AG09309 (cell line): ENCODE results near the gene OPRL1.

Experiments
- DNase-seq: peaks from one replicate; pipeline ENCODE4 v3.0.0-alpha.2; 2010; ENCODE audit warnings: low read depth
- H3K4me3 ChIP-seq: 2 replicates; pipeline ENCODE4 v1.5.1; 2011; ENCODE audit warnings: mild to moderate bottlenecking, low read depth, low read length, moderate library complexity; ENCODE audit not compliant: control insufficient read depth
- TF ChIP-seq, protein P1 (sequence below): IDR thresholded peaks from 2 replicates; pipeline ENCODE4 v1.5.1; 2011; ENCODE audit warnings: mild to moderate bottlenecking, low read depth, low read length, inconsistent platforms; ENCODE audit not compliant: insufficient read depth, control insufficient read depth; ENCODE audit errors: missing control alignments

OPRL1 gene

GRCh38 chr20:64076061-64076997 is 3.6 kb upstream of the OPRL1 start:
- TF ChIP-seq, protein P1, sequence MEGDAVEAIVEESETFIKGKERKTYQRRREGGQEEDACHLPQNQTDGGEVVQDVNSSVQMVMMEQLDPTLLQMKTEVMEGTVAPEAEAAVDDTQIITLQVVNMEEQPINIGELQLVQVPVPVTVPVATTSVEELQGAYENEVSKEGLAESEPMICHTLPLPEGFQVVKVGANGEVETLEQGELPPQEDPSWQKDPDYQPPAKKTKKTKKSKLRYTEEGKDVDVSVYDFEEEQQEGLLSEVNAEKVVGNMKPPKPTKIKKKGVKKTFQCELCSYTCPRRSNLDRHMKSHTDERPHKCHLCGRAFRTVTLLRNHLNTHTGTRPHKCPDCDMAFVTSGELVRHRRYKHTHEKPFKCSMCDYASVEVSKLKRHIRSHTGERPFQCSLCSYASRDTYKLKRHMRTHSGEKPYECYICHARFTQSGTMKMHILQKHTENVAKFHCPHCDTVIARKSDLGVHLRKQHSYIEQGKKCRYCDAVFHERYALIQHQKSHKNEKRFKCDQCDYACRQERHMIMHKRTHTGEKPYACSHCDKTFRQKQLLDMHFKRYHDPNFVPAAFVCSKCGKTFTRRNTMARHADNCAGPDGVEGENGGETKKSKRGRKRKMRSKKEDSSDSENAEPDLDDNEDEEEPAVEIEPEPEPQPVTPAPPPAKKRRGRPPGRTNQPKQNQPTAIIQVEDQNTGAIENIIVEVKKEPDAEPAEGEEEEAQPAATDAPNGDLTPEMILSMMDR: no peak
- DNase-seq: no peak
- no peak overlapping the region for H3K4me3 ChIP-seq

- TF ChIP-seq, protein P1: no peak
- DNase-seq: no peak
- no peak overlapping the region for H3K4me3 ChIP-seq
Observed at GRCh38 chr20:64077094-64077493, 2.8 kb upstream of the OPRL1 start.

GRCh38 chr20:64077541-64077875 is 2.4 kb upstream of the OPRL1 start:
- no peak overlapping the region for H3K4me3 ChIP-seq
- no peak for DNase-seq
- TF ChIP-seq, protein P1: no peak

GRCh38 chr20:64077876-64078551 is 1.9 kb upstream of the OPRL1 start:
- TF ChIP-seq, protein P1: no peak
- no peak for DNase-seq
- H3K4me3 ChIP-seq: peak overlapping the region; percentile 89

DNA sequence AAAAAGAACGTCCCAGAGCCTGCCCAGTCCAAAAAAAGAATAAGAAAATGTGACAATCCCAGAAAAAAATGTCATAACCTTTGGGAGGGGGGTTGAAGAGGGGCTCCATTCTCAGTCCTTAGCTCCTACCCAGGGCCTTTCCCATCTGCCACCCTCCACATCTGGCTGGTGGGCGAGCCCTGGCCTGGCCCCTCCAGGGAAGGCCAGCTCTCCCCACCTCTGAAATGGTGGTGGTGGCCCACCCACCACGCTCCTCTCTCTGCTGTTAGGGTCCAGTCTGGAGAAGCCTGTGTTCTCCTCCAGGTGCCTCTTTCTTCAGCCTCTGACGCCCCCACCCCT is 979 bp upstream of the OPRL1 start:
- TF ChIP-seq, protein P1: no peak
- H3K4me3 ChIP-seq: peak overlapping the region; percentile 89
- DNase-seq: no peak

- TF ChIP-seq, protein P1: no peak
- no peak for DNase-seq
- H3K4me3 ChIP-seq: peak within 1 kb of the TSS; percentile 89
Observed at GRCh38 chr20:64079273-64080012, 439 bp upstream of the OPRL1 start, which contains the start of gene RGS19. Gene RGS19, minus strand, starts transcription at chr20:64079518. Its CDS starts 2,632 bp downstream, at chr20:64076886.
